Brain microvascular endothelial cell (primary cell): ENCODE measurements around the gene TIMP2.
"Not testable (repeated sequence)": the region's sequence is repeated elsewhere in the genome, so short reads cannot be mapped to it uniquely, and the experiment has no call there.

Experiments used
- DNase-seq: peaks from one replicate; pipeline ENCODE4 v3.0.0-alpha.2; 2020
- H3K27ac ChIP-seq: fragments of 250-450 bp; sonication (Bioruptor Pico); 2 replicates; pipeline ENCODE4 v1.5.1; 2020; ENCODE audit warnings: mild to moderate bottlenecking, moderate library complexity
- H3K27me3 ChIP-seq: fragments of 250-450 bp; sonication (Bioruptor Pico); replicated peaks from 2 replicates; pipeline ENCODE4 v1.5.1; 2020; ENCODE audit warnings: mild to moderate bottlenecking
- H3K36me3 ChIP-seq: fragments of 250-450 bp; sonication (Bioruptor Pico); replicated peaks from 2 replicates; pipeline ENCODE4 v1.5.1; 2020; ENCODE audit warnings: mild to moderate bottlenecking
- H3K4me3 ChIP-seq: 2 replicates; pipeline ENCODE4 v1.5.1; 2011; ENCODE audit warnings: low read depth, mild to moderate bottlenecking, control low read depth, low read length, moderate library complexity
- CTCF ChIP-seq: IDR thresholded peaks from 2 replicates; pipeline ENCODE4 v1.5.1; 2011; ENCODE audit warnings: low read depth, mild to moderate bottlenecking, moderate library complexity, low read length, control low read depth, inconsistent platforms; ENCODE audit errors: missing control alignments
- in situ Hi-C: cut with HindIII; loops from 2 replicates; pipeline ENCODE4 v1.10.0; 2017; ENCODE audit warnings: low sequenced_read_pairs, low pct_ligation_motif_present

Gene TIMP2

GRCh38 chr17:78872486-78872885, 52.7 kb downstream of the TIMP2 start:
- DNase-seq, result no peak
- Histone ChIP-seq H3K36me3 (peaks cover 26% of the 10 kb centered on the region), H3K27me3 (no peaks in the 10 kb centered on the region), H3K27ac (no peak overlapping the region), H3K4me3 (no peak overlapping the region)
- no peak for TF ChIP-seq CTCF
- in situ Hi-C loops, result no loop called here

DNA sequence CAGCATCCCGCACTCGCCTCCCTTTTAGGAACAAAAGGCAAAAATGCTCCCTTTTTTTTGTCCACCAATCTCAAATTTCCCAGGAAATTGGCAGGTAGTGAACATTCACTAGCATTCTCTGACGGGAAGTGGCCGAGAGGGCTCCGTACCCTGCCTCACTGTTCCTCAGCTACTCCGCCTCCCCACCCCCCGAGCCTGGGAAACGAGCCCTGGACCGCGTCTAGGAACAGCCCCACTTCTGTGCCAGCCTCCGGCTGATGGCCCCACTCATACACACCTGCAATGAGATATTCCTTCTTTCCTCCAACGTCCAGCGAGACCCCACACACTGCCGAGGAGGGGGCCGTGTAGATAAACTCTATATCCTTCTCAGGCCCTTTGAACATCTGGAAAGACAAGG, 54.6 kb downstream of the TIMP2 start:
- TF ChIP-seq CTCF, result no peak
- Histone ChIP-seq H3K27me3 (no peaks in the 10 kb centered on the region), H3K4me3 (no peak overlapping the region), H3K36me3 (peaks cover 28% of the 10 kb centered on the region), H3K27ac (no peak overlapping the region)
- in situ Hi-C loops, result no loop called here
- no peak for DNase-seq

DNA sequence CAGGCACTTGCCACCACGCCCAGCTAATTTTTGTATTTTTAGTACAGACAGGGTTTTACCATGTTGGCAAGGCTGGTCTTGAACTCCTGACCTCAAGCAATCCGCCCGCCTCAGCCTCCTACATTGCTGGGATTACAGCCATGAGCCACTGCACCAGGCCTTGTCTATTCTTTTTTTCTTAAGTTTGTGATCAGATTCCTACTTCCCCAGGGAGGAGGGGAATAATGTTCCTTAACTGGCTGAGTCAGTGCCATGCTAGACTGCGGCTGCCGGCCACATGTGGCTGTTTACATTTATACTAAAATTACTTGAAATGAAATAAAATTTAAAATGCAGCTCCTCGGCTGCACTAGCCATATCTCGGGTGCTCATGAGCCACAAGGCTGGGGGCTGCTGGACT, 56.8 kb downstream of the TIMP2 start:
- TF ChIP-seq CTCF, result no peak
- Histone ChIP-seq H3K27ac (peak overlapping the region; percentile 28), H3K36me3 (peaks cover 24% of the 10 kb centered on the region), H3K27me3 (no peaks in the 10 kb centered on the region), H3K4me3 (no peak overlapping the region)
- in situ Hi-C loops, result no loop called here
- peak; percentile 64 for DNase-seq

GRCh38 chr17:78867046-78867445, 58.1 kb downstream of the TIMP2 start:
- H3K27me3 ChIP-seq, in situ Hi-C loops, DNase-seq, H3K27ac ChIP-seq, H3K4me3 ChIP-seq: not testable (repeated sequence)
- peaks cover 17% of the 10 kb centered on the region for H3K36me3 ChIP-seq

- Histone ChIP-seq H3K4me3 (no peak overlapping the region), H3K27ac (no peak overlapping the region), H3K27me3 (no peaks in the 10 kb centered on the region), H3K36me3 (peaks cover 16% of the 10 kb centered on the region)
- in situ Hi-C loops, result no loop called here
- TF ChIP-seq CTCF, result peak; percentile 94
- peak; percentile 74 for DNase-seq
These were observed 59.4 kb downstream of the TIMP2 start for GRCh38 chr17:78865682-78866390.

DNA sequence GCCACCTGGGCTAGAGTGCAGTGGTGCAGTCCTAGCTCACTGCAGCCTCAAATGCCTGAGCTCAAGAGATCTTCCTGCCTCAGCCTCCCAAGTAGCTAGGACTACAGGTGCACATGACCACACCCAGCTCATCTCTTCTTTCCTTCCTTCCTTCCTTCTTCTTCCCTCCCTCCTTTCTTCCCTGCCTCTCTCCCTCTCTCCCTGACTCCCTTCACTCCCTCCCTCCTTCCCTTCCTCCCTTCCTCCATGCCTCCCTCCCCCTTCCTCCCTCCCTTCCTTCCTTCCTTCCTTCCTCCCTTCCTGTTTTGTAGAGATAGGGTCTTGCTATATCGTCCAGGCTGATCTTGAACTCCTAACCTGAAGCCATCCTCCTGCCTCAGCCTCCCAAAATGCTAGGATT, 61.1 kb downstream of the TIMP2 start:
- DNase-seq, result no peak
- Histone ChIP-seq H3K27me3 (no peaks in the 10 kb centered on the region), H3K27ac (no peak overlapping the region), H3K4me3 (no peak overlapping the region), H3K36me3 (peaks cover 11% of the 10 kb centered on the region)
- in situ Hi-C loops, result no loop called here
- TF ChIP-seq CTCF, result no peak
